WTC11 (cell line): Measurements from ENCODE around the gene SPOPL. TPM values are rescaled to one million over a fixed set of nuclear protein-coding genes. Genes with fewer than 3 reads are reported as not detected.

ENCODE experiments used
- ATAC-seq: fragments of 200-7000 bp; cut with Tn5 transposase; 2 replicates; pipeline ENCODE4 v1.10.0; 2021; ENCODE audit warnings: mild to moderate bottlenecking, moderate library complexity
- CTCF ChIA-PET: fragments of 300-600 bp; sonication (Branson Sonifier 250); formaldehyde crosslinking; loops from one replicate; lab custom pipeline; 2021; ENCODE audit warnings: antibody characterized with exemption; lab: Charles Lee
- POLR2A ChIA-PET: fragments of 350-600 bp; sonication (Branson Sonifier 250); formaldehyde crosslinking; loops from one replicate; lab custom pipeline; 2021; ENCODE audit warnings: antibody characterized with exemption; lab: Charles Lee
- DNase-seq: peaks from one replicate; pipeline ENCODE4 v3.0.0; 2021; ENCODE audit warnings: low spot score
- H3K27ac Mint-ChIP-seq: 2 replicates; pipeline ENCODE4 v1.8.0; 2021; ENCODE audit warnings: mixed read lengths
- H3K27me3 Mint-ChIP-seq: 2 replicates; pipeline ENCODE4 v1.8.0; 2021; ENCODE audit warnings: low read depth, mild to moderate bottlenecking, moderate library complexity, mixed read lengths
- H3K36me3 Mint-ChIP-seq: 2 replicates; pipeline ENCODE4 v1.8.0; 2021; ENCODE audit warnings: mixed read lengths
- H3K4me1 Mint-ChIP-seq: 2 replicates; pipeline ENCODE4 v1.8.0; 2022; ENCODE audit warnings: mixed read lengths
- H3K4me3 Mint-ChIP-seq: 2 replicates; pipeline ENCODE4 v1.8.0; 2021; ENCODE audit warnings: mild to moderate bottlenecking, moderate library complexity, mixed read lengths
- H3K9me3 Mint-ChIP-seq: 2 replicates; pipeline ENCODE4 v1.8.0; 2021; ENCODE audit warnings: mixed read lengths
- ELF4 ChIP-seq: sonication (generic); formaldehyde crosslinking; IDR thresholded peaks from 2 replicates; pipeline ENCODE4 v1.8.1; 2022; ENCODE audit warnings: low read depth, mild to moderate bottlenecking, moderate library complexity, missing genetic modification reagents
- ESRRA ChIP-seq: sonication (generic); formaldehyde crosslinking; IDR thresholded peaks from 2 replicates; pipeline ENCODE4 v1.8.1; 2022; ENCODE audit warnings: mild to moderate bottlenecking, missing genetic modification reagents, borderline replicate concordance
- FOXJ3 ChIP-seq: sonication (generic); formaldehyde crosslinking; IDR thresholded peaks from 2 replicates; pipeline ENCODE4 v1.9.0; 2021; ENCODE audit warnings: missing genetic modification reagents, mild to moderate bottlenecking, borderline replicate concordance
- GRHL2 ChIP-seq: fragments of 250-450 bp; sonication (Bioruptor Pico); IDR thresholded peaks from 2 replicates; pipeline ENCODE4 v1.8.0; 2022; ENCODE audit warnings: mild to moderate bottlenecking, moderate library complexity; ENCODE audit not compliant: insufficient replicate concordance, severe bottlenecking
- HMGA2 ChIP-seq: fragments of 250-450 bp; sonication (Bioruptor Pico); IDR thresholded peaks from 2 replicates; pipeline ENCODE4 v1.4.0; 2021; ENCODE audit warnings: mild to moderate bottlenecking, moderate library complexity
- KAT7 ChIP-seq: sonication (generic); formaldehyde crosslinking; IDR thresholded peaks from 2 replicates; pipeline ENCODE4 v1.8.1; 2023; ENCODE audit warnings: missing genetic modification reagents, mild to moderate bottlenecking, borderline replicate concordance
- OVOL2 ChIP-seq: fragments of 250-450 bp; sonication (Bioruptor Pico); IDR thresholded peaks from 2 replicates; pipeline ENCODE4 v1.9.0; 2021; ENCODE audit warnings: mild to moderate bottlenecking, borderline replicate concordance
- PRDM15 ChIP-seq: sonication (generic); formaldehyde crosslinking; IDR thresholded peaks from 2 replicates; pipeline ENCODE4 v1.8.0; 2022; ENCODE audit warnings: missing genetic modification reagents
- TP53 ChIP-seq: sonication (generic); formaldehyde crosslinking; IDR thresholded peaks from 2 replicates; pipeline ENCODE4 v1.8.1; 2023; ENCODE audit warnings: mild to moderate bottlenecking, missing genetic modification reagents
- ZNF121 ChIP-seq: sonication (generic); formaldehyde crosslinking; IDR thresholded peaks from 2 replicates; pipeline ENCODE4 v1.8.0; 2023; ENCODE audit warnings: missing genetic modification reagents
- ZNF232 ChIP-seq: sonication (generic); formaldehyde crosslinking; IDR thresholded peaks from 2 replicates; pipeline ENCODE4 v1.8.0; 2022; ENCODE audit warnings: mild to moderate bottlenecking, missing genetic modification reagents
- ZNF263 ChIP-seq: sonication (generic); formaldehyde crosslinking; IDR thresholded peaks from 2 replicates; pipeline ENCODE4 v1.8.1; 2022; ENCODE audit warnings: low read depth, mild to moderate bottlenecking, moderate library complexity, missing genetic modification reagents
- ZNF317 ChIP-seq: sonication (generic); formaldehyde crosslinking; IDR thresholded peaks from 2 replicates; pipeline ENCODE4 v1.8.1; 2023; ENCODE audit warnings: low read depth, mild to moderate bottlenecking, moderate library complexity, missing genetic modification reagents, borderline replicate concordance
- ZNF396 ChIP-seq: fragments of 250-450 bp; sonication (Bioruptor Pico); IDR thresholded peaks from 2 replicates; pipeline ENCODE4 v1.8.0; 2021; ENCODE audit warnings: mild to moderate bottlenecking, moderate library complexity, borderline replicate concordance
- total RNA-seq: library from RNA; stranded (reverse); gene quantifications from 3 replicates; pipeline ENCODE4 v1.2.3, GENCODE V29; 2021
- TF ChIP-seq, protein P1 (sequence below): sonication (generic); formaldehyde crosslinking; IDR thresholded peaks from 2 replicates; pipeline ENCODE4 v1.8.1; 2022; ENCODE audit warnings: low read depth, mild to moderate bottlenecking, moderate library complexity, missing genetic modification reagents, borderline replicate concordance
- TF ChIP-seq, protein P2 (sequence below): sonication (generic); formaldehyde crosslinking; IDR thresholded peaks from 2 replicates; pipeline ENCODE4 v1.8.1; 2023; ENCODE audit warnings: mild to moderate bottlenecking, moderate library complexity, missing genetic modification reagents
- TF ChIP-seq, protein P3 (sequence below): sonication (generic); formaldehyde crosslinking; IDR thresholded peaks from 2 replicates; pipeline ENCODE4 v1.8.0; 2023; ENCODE audit warnings: missing genetic modification reagents, mild to moderate bottlenecking, borderline replicate concordance

Gene SPOPL
- total RNA-seq, 1 experiment from 2014 or later: 13.3 TPM

- DNase-seq: no peak
- peaks cover 17% of the 10 kb centered on the region for H3K36me3 Mint-ChIP-seq
- ChIA-PET CTCF (no interaction called here), POLR2A (no interaction called here)
- no peak overlapping the region for H3K4me3 Mint-ChIP-seq
- H3K9me3 Mint-ChIP-seq: peaks cover 10% of the 10 kb centered on the region
- H3K27ac Mint-ChIP-seq: no peak overlapping the region
- TF ChIP-seq, protein P1, sequence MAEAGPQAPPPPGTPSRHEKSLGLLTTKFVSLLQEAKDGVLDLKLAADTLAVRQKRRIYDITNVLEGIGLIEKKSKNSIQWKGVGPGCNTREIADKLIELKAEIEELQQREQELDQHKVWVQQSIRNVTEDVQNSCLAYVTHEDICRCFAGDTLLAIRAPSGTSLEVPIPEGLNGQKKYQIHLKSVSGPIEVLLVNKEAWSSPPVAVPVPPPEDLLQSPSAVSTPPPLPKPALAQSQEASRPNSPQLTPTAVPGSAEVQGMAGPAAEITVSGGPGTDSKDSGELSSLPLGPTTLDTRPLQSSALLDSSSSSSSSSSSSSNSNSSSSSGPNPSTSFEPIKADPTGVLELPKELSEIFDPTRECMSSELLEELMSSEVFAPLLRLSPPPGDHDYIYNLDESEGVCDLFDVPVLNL (CRISPR knock-in tag): no peak
- TF ChIP-seq ZNF396 (CRISPR knock-in tag) (no peak), GRHL2 (CRISPR knock-in tag) (no peak), ZNF263 (CRISPR knock-in tag) (peak; percentile 66; the same call in 1 of the 2 replicates)
- no peaks in the 10 kb centered on the region for H3K27me3 Mint-ChIP-seq
- no peak for ATAC-seq
- H3K4me1 Mint-ChIP-seq: peaks cover 4% of the 10 kb centered on the region; the same call in 1 of the 2 replicates
Observed at GRCh38 chr2:138577066-138577465, 75.5 kb downstream of the SPOPL start.

GRCh38 chr2:138579556-138579955 lies 78.0 kb downstream of the SPOPL start:
- ChIA-PET POLR2A (no interaction called here), CTCF (no interaction called here)

More at GRCh38 chr2:138579556-138579955, 78.0 kb downstream of the SPOPL start:
- no peak overlapping the region for H3K27ac Mint-ChIP-seq
- no peak overlapping the region for H3K4me3 Mint-ChIP-seq
- ATAC-seq (no peak), DNase-seq (no peak)
- H3K9me3 Mint-ChIP-seq: peaks cover 6% of the 10 kb centered on the region
- no peaks in the 10 kb centered on the region for H3K27me3 Mint-ChIP-seq
- TF ChIP-seq KAT7 (CRISPR knock-in tag) (no peak), ZNF317 (no peak), OVOL2 (CRISPR knock-in tag) (no peak), ELF4 (CRISPR knock-in tag) (no peak), PRDM15 (CRISPR knock-in tag) (no peak), ESRRA (CRISPR knock-in tag) (no peak), TP53 (CRISPR knock-in tag) (no peak), ZNF232 (CRISPR knock-in tag) (no peak), FOXJ3 (CRISPR knock-in tag) (no peak), HMGA2 (CRISPR knock-in tag) (no peak), ZNF121 (no peak)
- TF ChIP-seq, protein P2, sequence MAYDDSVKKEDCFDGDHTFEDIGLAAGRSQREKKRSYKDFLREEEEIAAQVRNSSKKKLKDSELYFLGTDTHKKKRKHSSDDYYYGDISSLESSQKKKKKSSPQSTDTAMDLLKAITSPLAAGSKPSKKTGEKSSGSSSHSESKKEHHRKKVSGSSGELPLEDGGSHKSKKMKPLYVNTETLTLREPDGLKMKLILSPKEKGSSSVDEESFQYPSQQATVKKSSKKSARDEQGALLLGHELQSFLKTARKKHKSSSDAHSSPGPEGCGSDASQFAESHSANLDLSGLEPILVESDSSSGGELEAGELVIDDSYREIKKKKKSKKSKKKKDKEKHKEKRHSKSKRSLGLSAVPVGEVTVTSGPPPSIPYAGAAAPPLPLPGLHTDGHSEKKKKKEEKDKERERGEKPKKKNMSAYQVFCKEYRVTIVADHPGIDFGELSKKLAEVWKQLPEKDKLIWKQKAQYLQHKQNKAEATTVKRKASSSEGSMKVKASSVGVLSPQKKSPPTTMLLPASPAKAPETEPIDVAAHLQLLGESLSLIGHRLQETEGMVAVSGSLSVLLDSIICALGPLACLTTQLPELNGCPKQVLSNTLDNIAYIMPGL: no peak
- TF ChIP-seq, protein P3, sequence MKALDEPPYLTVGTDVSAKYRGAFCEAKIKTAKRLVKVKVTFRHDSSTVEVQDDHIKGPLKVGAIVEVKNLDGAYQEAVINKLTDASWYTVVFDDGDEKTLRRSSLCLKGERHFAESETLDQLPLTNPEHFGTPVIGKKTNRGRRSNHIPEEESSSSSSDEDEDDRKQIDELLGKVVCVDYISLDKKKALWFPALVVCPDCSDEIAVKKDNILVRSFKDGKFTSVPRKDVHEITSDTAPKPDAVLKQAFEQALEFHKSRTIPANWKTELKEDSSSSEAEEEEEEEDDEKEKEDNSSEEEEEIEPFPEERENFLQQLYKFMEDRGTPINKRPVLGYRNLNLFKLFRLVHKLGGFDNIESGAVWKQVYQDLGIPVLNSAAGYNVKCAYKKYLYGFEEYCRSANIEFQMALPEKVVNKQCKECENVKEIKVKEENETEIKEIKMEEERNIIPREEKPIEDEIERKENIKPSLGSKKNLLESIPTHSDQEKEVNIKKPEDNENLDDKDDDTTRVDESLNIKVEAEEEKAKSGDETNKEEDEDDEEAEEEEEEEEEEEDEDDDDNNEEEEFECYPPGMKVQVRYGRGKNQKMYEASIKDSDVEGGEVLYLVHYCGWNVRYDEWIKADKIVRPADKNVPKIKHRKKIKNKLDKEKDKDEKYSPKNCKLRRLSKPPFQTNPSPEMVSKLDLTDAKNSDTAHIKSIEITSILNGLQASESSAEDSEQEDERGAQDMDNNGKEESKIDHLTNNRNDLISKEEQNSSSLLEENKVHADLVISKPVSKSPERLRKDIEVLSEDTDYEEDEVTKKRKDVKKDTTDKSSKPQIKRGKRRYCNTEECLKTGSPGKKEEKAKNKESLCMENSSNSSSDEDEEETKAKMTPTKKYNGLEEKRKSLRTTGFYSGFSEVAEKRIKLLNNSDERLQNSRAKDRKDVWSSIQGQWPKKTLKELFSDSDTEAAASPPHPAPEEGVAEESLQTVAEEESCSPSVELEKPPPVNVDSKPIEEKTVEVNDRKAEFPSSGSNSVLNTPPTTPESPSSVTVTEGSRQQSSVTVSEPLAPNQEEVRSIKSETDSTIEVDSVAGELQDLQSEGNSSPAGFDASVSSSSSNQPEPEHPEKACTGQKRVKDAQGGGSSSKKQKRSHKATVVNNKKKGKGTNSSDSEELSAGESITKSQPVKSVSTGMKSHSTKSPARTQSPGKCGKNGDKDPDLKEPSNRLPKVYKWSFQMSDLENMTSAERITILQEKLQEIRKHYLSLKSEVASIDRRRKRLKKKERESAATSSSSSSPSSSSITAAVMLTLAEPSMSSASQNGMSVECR: no peak
- H3K36me3 Mint-ChIP-seq: peaks cover 12% of the 10 kb centered on the region
- peaks cover 4% of the 10 kb centered on the region; the same call in 1 of the 2 replicates for H3K4me1 Mint-ChIP-seq
